ENCODE results near the gene VTCN1. TPM values are rescaled to one million over a fixed set of nuclear protein-coding genes. Genes with fewer than 3 reads are reported as not detected.
"Not testable (repeated sequence)": the region's sequence is repeated elsewhere in the genome, so short reads cannot be mapped to it uniquely, and the experiment has no call there.

VTCN1 gene
- total and polyA plus RNA-seq, 8 donors, result 12.9 to 42.5 (median 15.8) TPM

GRCh38 chr1:117161887-117162286, 48.8 kb downstream of the VTCN1 start:
- Histone ChIP-seq H3K4me1 (peaks cover 30 to 33% (median 32%) of the 10 kb centered on the region in 3 donors), H3K27ac (peak overlapping the region in 2 of 4 donors; percentile 19 to 52), H3K36me3 (no peaks in the 10 kb centered on the region), H3K9me3 (no peaks in the 10 kb centered on the region), H3K27me3 (no peaks in the 10 kb centered on the region), H3K4me3 (no peak overlapping the region)
- DNase-seq, result peak in 1 of 6 donors; percentile 17
- intact Hi-C loops (cut with DNase I), result no loop called here
- ATAC-seq, result peak; percentile 79 to 92 (median 90)
- WGBS, 2 donors, result 5 to 9% methylated on average over 1 of the region's 1 CpG
- TF ChIP-seq CTCF (IDR thresholded peaks at IDR 0.05), result no peak
- no peak for FAIRE-seq

DNA sequence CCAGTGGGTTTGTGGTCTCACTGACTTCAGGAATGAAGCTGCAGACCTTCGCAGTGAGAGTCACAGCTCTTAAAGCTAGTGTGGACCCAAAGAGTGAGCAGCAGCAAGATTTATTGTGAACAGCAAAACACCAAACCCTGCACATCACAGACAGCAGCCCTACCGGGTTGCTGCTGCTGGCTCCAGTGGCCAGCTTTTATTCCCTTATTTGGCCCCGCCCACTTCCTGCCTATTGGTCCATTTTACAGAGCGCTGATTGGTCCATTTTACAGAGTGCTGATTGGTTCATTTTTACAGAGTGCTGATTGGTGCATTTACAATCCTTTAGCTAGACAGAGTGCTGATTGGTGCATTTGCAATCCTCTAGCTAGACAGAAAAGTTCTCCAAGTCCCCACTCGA, 59.4 kb downstream of the VTCN1 start:
- intact Hi-C loops (cut with DNase I); FAIRE-seq; H3K4me1 ChIP-seq; DNase-seq; H3K9me3 ChIP-seq; H3K36me3 ChIP-seq; ATAC-seq; H3K27ac ChIP-seq; H3K4me3 ChIP-seq; H3K27me3 ChIP-seq: not testable (repeated sequence)
- 89 to 93% methylated on average over 5 of the region's 5 CpGs for WGBS, 2 donors

- H3K4me3 ChIP-seq, result no peak overlapping the region
- WGBS, 2 donors, result 67 to 87% methylated on average over 2 of the region's 2 CpGs
Measured at GRCh38 chr1:117150316-117150715, 60.4 kb downstream of the VTCN1 start.

GRCh38 chr1:117147856-117148588, 62.7 kb downstream of the VTCN1 start:
- DNase-seq, result no peak
- ATAC-seq, result no peak
- H3K27ac ChIP-seq, result peak overlapping the region in 2 of 4 donors; percentile 59 to 65
- no peak overlapping the region for H3K4me3 ChIP-seq
- no peaks in the 10 kb centered on the region for H3K4me1 ChIP-seq
- TF ChIP-seq CTCF (IDR thresholded peaks at IDR 0.05), result no peak
- no peak for FAIRE-seq
- no peaks in the 10 kb centered on the region for H3K9me3 ChIP-seq
- 80 to 83% methylated on average over 5 of the region's 5 CpGs for WGBS, 2 donors
- no peaks in the 10 kb centered on the region for H3K27me3 ChIP-seq
- intact Hi-C loops (cut with DNase I), result no loop called here
- no peaks in the 10 kb centered on the region for H3K36me3 ChIP-seq

More at GRCh38 chr1:117150316-117150715, 60.4 kb downstream of the VTCN1 start:
- Histone ChIP-seq H3K4me1 (no peaks in the 10 kb centered on the region), H3K27me3 (no peaks in the 10 kb centered on the region), H3K9me3 (no peaks in the 10 kb centered on the region), H3K27ac (no peak overlapping the region), H3K36me3 (no peaks in the 10 kb centered on the region)
- FAIRE-seq (no peak), DNase-seq (no peak), ATAC-seq (no peak)
- TF ChIP-seq CTCF (IDR thresholded peaks at IDR 0.05), result no peak
- intact Hi-C loops (cut with DNase I), result no loop called here

GRCh38 chr1:117147341-117147831, 63.3 kb downstream of the VTCN1 start:
- Histone ChIP-seq H3K36me3 (no peaks in the 10 kb centered on the region), H3K4me3 (no peak overlapping the region), H3K27ac (peak overlapping the region in 2 of 4 donors; percentile 59 to 65), H3K4me1 (no peaks in the 10 kb centered on the region), H3K9me3 (no peaks in the 10 kb centered on the region), H3K27me3 (no peaks in the 10 kb centered on the region)
- DNase-seq (no peak), ATAC-seq (peak in 2 of 4 donors; percentile 47 to 56), FAIRE-seq (no peak)
- intact Hi-C loops (cut with DNase I), result no loop called here
- no peak for TF ChIP-seq CTCF (IDR thresholded peaks at IDR 0.05)
- 69 to 71% methylated on average over 4 of the region's 4 CpGs for WGBS, 2 donors

Measured in pancreas (tissue), 10 donors.